HepG2 (cell line): ENCODE results near the gene ALDH18A1. TPM values are rescaled to one million over a fixed set of nuclear protein-coding genes. Genes with fewer than 3 reads are reported as not detected.

Experiments used
- FOXO1 ChIP-seq: sonication (generic); formaldehyde crosslinking; IDR thresholded peaks from 2 replicates; pipeline ENCODE4 v1.4.0; 2020; ENCODE audit warnings: missing genetic modification reagents
- GZF1 ChIP-seq: sonication (generic); formaldehyde crosslinking; IDR thresholded peaks from 2 replicates; pipeline ENCODE4 v1.5.1; 2020; ENCODE audit warnings: mild to moderate bottlenecking, missing genetic modification reagents
- HOXA7 ChIP-seq: sonication (generic); formaldehyde crosslinking; IDR thresholded peaks from 2 replicates; pipeline ENCODE4 v1.8.1; 2022; ENCODE audit warnings: mild to moderate bottlenecking, missing genetic modification reagents, moderate library complexity
- KMT2B ChIP-seq: IDR thresholded peaks from 2 replicates; pipeline ENCODE4 v1.6.1; 2016; ENCODE audit warnings: missing genetic modification reagents, missing compliant biosample characterization
- MEIS1 ChIP-seq: sonication (generic); formaldehyde crosslinking; IDR thresholded peaks from 2 replicates; pipeline ENCODE4 v1.9.0; 2021; ENCODE audit warnings: mild to moderate bottlenecking, missing genetic modification reagents, moderate library complexity, borderline replicate concordance
- U2AF1 ChIP-seq: fragments of 200-400 bp; formaldehyde crosslinking; optimal IDR thresholded peaks from 2 replicates; pipeline ENCODE3; 2017; ENCODE audit warnings: mild to moderate bottlenecking, low read depth, low read length
- ZNF644 ChIP-seq: IDR thresholded peaks from 2 replicates; pipeline ENCODE4 v1.6.1; 2016; ENCODE audit warnings: low read depth
- ZNF678 ChIP-seq: sonication (generic); formaldehyde crosslinking; IDR thresholded peaks from 2 replicates; pipeline ENCODE4 v1.4.0; 2020; ENCODE audit warnings: mild to moderate bottlenecking, missing genetic modification reagents
- ZNF775 ChIP-seq: sonication (generic); formaldehyde crosslinking; IDR thresholded peaks from 2 replicates; pipeline ENCODE4 v1.4.0; 2020; ENCODE audit warnings: missing genetic modification reagents, mild to moderate bottlenecking, moderate library complexity, borderline replicate concordance
- ZNF776 ChIP-seq: sonication (generic); formaldehyde crosslinking; IDR thresholded peaks from 2 replicates; pipeline ENCODE4 v1.4.0; 2020; ENCODE audit warnings: mild to moderate bottlenecking, missing genetic modification reagents
- polyA plus RNA-seq, 8 experiments: library from polyadenylated mRNA; depleted of rRNA in 3 of 8; stranded (reverse) in 7 of 8; unstranded in 1 of 8; fragments of >200 nt; fragmentation: Illumina TruSeq in 4 of 8; extraction: Trizol in 4 of 8; gene quantifications; 2 replicates each; pipeline versions ENCODE4 v1.2.1 to v1.2.3, GENCODE V29; 2011 to 2016; ENCODE audit warnings: low read depth in 4 of 8, missing spikeins in 1 of 8, mixed read lengths in 1 of 8; ENCODE audit not compliant: insufficient read depth in 1 of 8
- total RNA-seq, 5 experiments: library from RNA; depleted of rRNA; stranded (reverse); fragments of >200 nt; fragmentation: Illumina TruSeq; extraction: Trizol; gene quantifications; 2 replicates each; pipeline ENCODE4 v1.2.3, GENCODE V29; 2016; ENCODE audit warnings: low read depth in 1 of 5
- TF ChIP-seq, protein P1 (sequence below): sonication (generic); formaldehyde crosslinking; IDR thresholded peaks from 2 replicates; pipeline ENCODE4 v1.4.0; 2020; ENCODE audit warnings: missing genetic modification reagents, mild to moderate bottlenecking, borderline replicate concordance
- TF ChIP-seq, protein P2 (sequence below): sonication (generic); formaldehyde crosslinking; IDR thresholded peaks from 2 replicates; pipeline ENCODE4 v1.4.0; 2020; ENCODE audit warnings: mild to moderate bottlenecking, missing genetic modification reagents
- TF ChIP-seq, protein P3 (sequence below): sonication (generic); formaldehyde crosslinking; IDR thresholded peaks from 2 replicates; pipeline ENCODE4 v1.4.0; 2020; ENCODE audit warnings: missing genetic modification reagents, borderline replicate concordance

The ALDH18A1 gene
- total and polyA plus RNA-seq, 2 of the 13 experiments (the other 11 are each of a cell fraction or from before 2014, with no cell fraction given): 180 to 263 TPM

DNA sequence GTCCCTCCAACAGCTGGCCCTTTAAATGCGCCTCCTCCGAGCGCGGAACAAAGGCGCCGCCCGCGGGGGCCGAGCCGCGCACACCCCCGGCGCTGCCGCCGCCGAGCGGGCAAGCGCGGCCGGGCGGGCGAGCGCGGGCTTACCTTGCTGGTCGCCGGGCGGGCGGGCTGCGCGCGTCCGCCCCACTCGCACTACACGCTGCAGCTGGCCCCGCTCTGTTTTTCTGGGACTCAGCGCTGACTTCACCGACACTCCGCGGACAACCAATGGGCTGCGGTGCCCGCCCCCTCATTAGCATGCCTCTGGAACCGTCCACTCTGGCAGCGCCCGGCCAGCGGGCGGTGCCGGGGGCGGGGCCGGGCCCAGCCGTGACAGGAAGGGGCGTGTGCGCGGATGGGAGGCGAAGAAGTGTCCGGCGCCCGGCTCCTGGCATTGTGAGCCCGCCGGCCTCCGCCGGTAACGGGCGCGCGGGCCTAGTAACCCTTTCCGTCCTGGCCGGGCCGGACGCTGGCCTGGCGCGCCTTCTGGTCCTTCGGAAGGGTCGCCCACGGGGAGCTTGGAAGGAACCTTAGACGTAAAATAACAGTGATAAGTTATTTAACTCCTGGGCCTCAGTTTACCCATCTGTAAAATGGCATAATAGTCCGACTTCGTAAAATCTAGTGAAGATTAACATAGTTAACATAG, 95.2 kb downstream of the ALDH18A1 start, which contains the start of gene SORBS1 (continued):
- TF ChIP-seq KMT2B: 0 out of 2 replicates have a peak, but pooled peaks have one; percentile 58
- no peak for TF ChIP-seq ZNF775 (CRISPR knock-in tag)
- TF ChIP-seq, protein P1, sequence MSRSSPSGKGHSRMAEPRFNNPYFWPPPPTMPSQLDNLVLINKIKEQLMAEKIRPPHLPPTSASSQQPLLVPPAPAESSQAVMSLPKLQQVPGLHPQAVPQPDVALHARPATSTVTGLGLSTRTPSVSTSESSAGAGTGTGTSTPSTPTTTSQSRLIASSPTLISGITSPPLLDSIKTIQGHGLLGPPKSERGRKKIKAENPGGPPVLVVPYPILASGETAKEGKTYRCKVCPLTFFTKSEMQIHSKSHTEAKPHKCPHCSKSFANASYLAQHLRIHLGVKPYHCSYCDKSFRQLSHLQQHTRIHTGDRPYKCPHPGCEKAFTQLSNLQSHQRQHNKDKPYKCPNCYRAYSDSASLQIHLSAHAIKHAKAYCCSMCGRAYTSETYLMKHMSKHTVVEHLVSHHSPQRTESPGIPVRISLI (CRISPR knock-in tag): no peak
- TF ChIP-seq ZNF644: no peak
- TF ChIP-seq, protein P2, sequence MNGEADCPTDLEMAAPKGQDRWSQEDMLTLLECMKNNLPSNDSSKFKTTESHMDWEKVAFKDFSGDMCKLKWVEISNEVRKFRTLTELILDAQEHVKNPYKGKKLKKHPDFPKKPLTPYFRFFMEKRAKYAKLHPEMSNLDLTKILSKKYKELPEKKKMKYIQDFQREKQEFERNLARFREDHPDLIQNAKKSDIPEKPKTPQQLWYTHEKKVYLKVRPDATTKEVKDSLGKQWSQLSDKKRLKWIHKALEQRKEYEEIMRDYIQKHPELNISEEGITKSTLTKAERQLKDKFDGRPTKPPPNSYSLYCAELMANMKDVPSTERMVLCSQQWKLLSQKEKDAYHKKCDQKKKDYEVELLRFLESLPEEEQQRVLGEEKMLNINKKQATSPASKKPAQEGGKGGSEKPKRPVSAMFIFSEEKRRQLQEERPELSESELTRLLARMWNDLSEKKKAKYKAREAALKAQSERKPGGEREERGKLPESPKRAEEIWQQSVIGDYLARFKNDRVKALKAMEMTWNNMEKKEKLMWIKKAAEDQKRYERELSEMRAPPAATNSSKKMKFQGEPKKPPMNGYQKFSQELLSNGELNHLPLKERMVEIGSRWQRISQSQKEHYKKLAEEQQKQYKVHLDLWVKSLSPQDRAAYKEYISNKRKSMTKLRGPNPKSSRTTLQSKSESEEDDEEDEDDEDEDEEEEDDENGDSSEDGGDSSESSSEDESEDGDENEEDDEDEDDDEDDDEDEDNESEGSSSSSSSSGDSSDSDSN: peak; percentile 46; the same call in 1 of the 2 replicates
- no peak for TF ChIP-seq GZF1 (CRISPR knock-in tag)
- TF ChIP-seq, protein P3, sequence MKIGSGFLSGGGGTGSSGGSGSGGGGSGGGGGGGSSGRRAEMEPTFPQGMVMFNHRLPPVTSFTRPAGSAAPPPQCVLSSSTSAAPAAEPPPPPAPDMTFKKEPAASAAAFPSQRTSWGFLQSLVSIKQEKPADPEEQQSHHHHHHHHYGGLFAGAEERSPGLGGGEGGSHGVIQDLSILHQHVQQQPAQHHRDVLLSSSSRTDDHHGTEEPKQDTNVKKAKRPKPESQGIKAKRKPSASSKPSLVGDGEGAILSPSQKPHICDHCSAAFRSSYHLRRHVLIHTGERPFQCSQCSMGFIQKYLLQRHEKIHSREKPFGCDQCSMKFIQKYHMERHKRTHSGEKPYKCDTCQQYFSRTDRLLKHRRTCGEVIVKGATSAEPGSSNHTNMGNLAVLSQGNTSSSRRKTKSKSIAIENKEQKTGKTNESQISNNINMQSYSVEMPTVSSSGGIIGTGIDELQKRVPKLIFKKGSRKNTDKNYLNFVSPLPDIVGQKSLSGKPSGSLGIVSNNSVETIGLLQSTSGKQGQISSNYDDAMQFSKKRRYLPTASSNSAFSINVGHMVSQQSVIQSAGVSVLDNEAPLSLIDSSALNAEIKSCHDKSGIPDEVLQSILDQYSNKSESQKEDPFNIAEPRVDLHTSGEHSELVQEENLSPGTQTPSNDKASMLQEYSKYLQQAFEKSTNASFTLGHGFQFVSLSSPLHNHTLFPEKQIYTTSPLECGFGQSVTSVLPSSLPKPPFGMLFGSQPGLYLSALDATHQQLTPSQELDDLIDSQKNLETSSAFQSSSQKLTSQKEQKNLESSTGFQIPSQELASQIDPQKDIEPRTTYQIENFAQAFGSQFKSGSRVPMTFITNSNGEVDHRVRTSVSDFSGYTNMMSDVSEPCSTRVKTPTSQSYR (CRISPR knock-in tag): no peak
- 0 out of 2 replicates have a peak, but pooled peaks have one; percentile 57 for TF ChIP-seq ZNF776 (CRISPR knock-in tag)
- TF ChIP-seq MEIS1 (CRISPR knock-in tag): peak; percentile 67; the same call in 1 of the 2 replicates
- TF ChIP-seq ZNF678 (CRISPR knock-in tag): no peak
- TF ChIP-seq U2AF1: no peak
- TF ChIP-seq FOXO1 (CRISPR knock-in tag): peak; percentile 26
- no peak for TF ChIP-seq HOXA7
